Testis (tissue), 3 donors: Measurements from ENCODE around the gene SPEN. TPM values are rescaled to one million over a fixed set of nuclear protein-coding genes. Genes with fewer than 3 reads are reported as not detected.

ENCODE experiments used
- DNase-seq: peaks from one replicate; pipeline ENCODE4 v3.0.0-alpha.2; 2019
- H3K27ac ChIP-seq, 2 donors: fragments of 200-600 bp; sonication (generic); one replicate each; pipeline ENCODE4 v1.5.1; 2019
- H3K27me3 ChIP-seq: fragments of 200-600 bp; sonication (generic); one replicate; pipeline ENCODE4 v1.5.1; 2019
- H3K36me3 ChIP-seq: fragments of 200-600 bp; sonication (generic); one replicate; pipeline ENCODE4 v1.5.1; 2017; ENCODE audit warnings: low read depth; ENCODE audit errors: missing control alignments
- H3K4me1 ChIP-seq: fragments of 200-600 bp; sonication (generic); one replicate; pipeline ENCODE4 v1.5.1; 2019
- H3K4me3 ChIP-seq, 2 donors: fragments of 200-600 bp; sonication (generic); one replicate each; pipeline ENCODE4 v1.5.1; 2017 to 2019
- H3K9me3 ChIP-seq: fragments of 200-600 bp; sonication (generic); one replicate; pipeline ENCODE4 v1.5.1; 2017
- CTCF ChIP-seq, 3 experiments: fragments of 450-650 bp in 2 of 3; fragments of 200-600 bp in 1 of 3; sonication (generic) in 1 of 3; IDR thresholded peaks; one replicate each; pipeline ENCODE4 v1.5.1; 2016 to 2019; ENCODE audit warnings: antibody characterized with exemption in 3 of 3, mild to moderate bottlenecking in 2 of 3, moderate library complexity in 1 of 3
- POLR2A ChIP-seq: fragments of 450-650 bp; IDR thresholded peaks from one replicate; pipeline ENCODE4 v1.6.1; 2017; ENCODE audit warnings: antibody characterized with exemption, mild to moderate bottlenecking, moderate library complexity
- WGBS, 2 donors: methylation state at CpG; one replicate each; pipeline ENCODE4 v1.1.5; 2018; 5-methylcytosine and 5-hydroxymethylcytosine counted together
- intact Hi-C: fragments of 100-400 bp; cut with DNase I; formaldehyde crosslinking; loops from one replicate; pipeline ENCODE4 v1.15.1; 2023; ENCODE audit warnings: low total_unique reads
- polyA plus RNA-seq: library from polyadenylated mRNA; stranded (reverse); fragments of 350-450 nt; fragmentation: Illumina TruSeq; extraction: RNeasy Lipid Tissue Mini Kit (QIAGEN cat#74804); gene quantifications from one replicate; pipeline ENCODE4 v1.2.3, GENCODE V29; 2014; ENCODE audit warnings: low read depth, low replicate concordance; ENCODE audit not compliant: insufficient read depth
- total RNA-seq, 2 donors: library from RNA; depleted of rRNA; stranded (reverse); fragments of >200 nt; gene quantifications; one replicate each; pipeline ENCODE4 v1.2.3, GENCODE V29; 2016

The SPEN gene
- total and polyA plus RNA-seq, 3 donors from 2014 or later: 53.2 to 60.6 (median 54.8) TPM

- H3K9me3 ChIP-seq: no peaks in the 10 kb centered on the region
- H3K36me3 ChIP-seq: no peaks in the 10 kb centered on the region
- H3K27me3 ChIP-seq: no peaks in the 10 kb centered on the region
- TF ChIP-seq POLR2A: no peak
- TF ChIP-seq CTCF (IDR thresholded peaks at IDR 0.05): no peak
- H3K4me1 ChIP-seq: peaks cover 21% of the 10 kb centered on the region
- no peak for DNase-seq
- 86 to 95% methylated on average over 10 to 11 of the region's 11 CpGs for WGBS, 2 donors
- intact Hi-C loops: no loop called here
- H3K27ac ChIP-seq: no peak overlapping the region
- H3K4me3 ChIP-seq: no peak overlapping the region
Observed at GRCh38 chr1:15961492-15961891, 114.0 kb downstream of the SPEN start.

- WGBS, 2 donors: 66 to 69% methylated on average over 6 of the region's 6 CpGs
- Histone ChIP-seq H3K27ac (no peak overlapping the region), H3K27me3 (no peaks in the 10 kb centered on the region), H3K4me1 (peaks cover 22% of the 10 kb centered on the region), H3K4me3 (no peak overlapping the region), H3K9me3 (no peaks in the 10 kb centered on the region), H3K36me3 (no peaks in the 10 kb centered on the region)
- intact Hi-C loops: no loop called here
- TF ChIP-seq CTCF (IDR thresholded peaks at IDR 0.05) (no peak), POLR2A (no peak)
- no peak for DNase-seq
Observed at GRCh38 chr1:15962176-15962575, 114.7 kb downstream of the SPEN start.

GRCh38 chr1:15962671-15963362 is 115.3 kb downstream of the SPEN start:
- H3K27ac ChIP-seq: peak overlapping the region in 1 of 2 donors; percentile 19
- TF ChIP-seq POLR2A (no peak), CTCF (IDR thresholded peaks at IDR 0.05) (no peak)
- 72 to 76% methylated on average over 8 of the region's 8 CpGs for WGBS, 2 donors
- no peaks in the 10 kb centered on the region for H3K27me3 ChIP-seq
- no peak overlapping the region for H3K4me3 ChIP-seq
- H3K36me3 ChIP-seq: no peaks in the 10 kb centered on the region
- no peaks in the 10 kb centered on the region for H3K9me3 ChIP-seq
- intact Hi-C loops: no loop called here
- DNase-seq: no peak
- H3K4me1 ChIP-seq: peaks cover 22% of the 10 kb centered on the region

GRCh38 chr1:15963363-15963967 is 116.0 kb downstream of the SPEN start:
- TF ChIP-seq POLR2A (no peak), CTCF (IDR thresholded peaks at IDR 0.05) (no peak)
- H3K27me3 ChIP-seq: no peaks in the 10 kb centered on the region
- peaks cover 22% of the 10 kb centered on the region for H3K4me1 ChIP-seq
- H3K9me3 ChIP-seq: no peaks in the 10 kb centered on the region
- no peak overlapping the region for H3K4me3 ChIP-seq
- peak overlapping the region in 1 of 2 donors; percentile 19 for H3K27ac ChIP-seq
- H3K36me3 ChIP-seq: no peaks in the 10 kb centered on the region
- no peak for DNase-seq
- intact Hi-C loops: no loop called here
